T follicular helper cell (primary cell): Measurements from ENCODE around the gene DYRK2.
A peak's percentile ranks its signal among the peaks of the same experiment; 100 is the strongest.

Experiments used
- DNase-seq: peaks from one replicate; pipeline ENCODE4 v3.0.0-alpha.2; 2020; ENCODE audit warnings: low read depth

Gene DYRK2

DNA sequence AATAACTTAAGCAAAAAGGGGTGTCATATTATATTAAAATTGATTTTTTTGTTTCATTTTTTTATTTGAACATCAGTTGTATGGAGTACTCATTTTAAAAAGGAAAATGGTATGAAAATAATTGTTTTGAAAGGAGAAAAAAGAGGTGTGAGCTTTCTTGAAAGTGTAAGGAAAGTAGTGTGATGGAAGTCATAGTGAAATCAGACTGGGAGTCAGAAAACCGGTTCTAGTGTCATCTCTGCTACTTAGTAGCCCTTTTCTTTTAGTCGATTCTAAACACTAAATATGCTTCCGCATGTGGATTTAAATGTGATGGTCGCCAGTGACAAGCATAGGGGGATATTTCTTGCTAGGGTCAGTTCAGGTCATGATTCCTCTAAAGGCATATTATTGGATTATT lies 1.8 kb upstream of the DYRK2 start:
- no peak for DNase-seq

DNA sequence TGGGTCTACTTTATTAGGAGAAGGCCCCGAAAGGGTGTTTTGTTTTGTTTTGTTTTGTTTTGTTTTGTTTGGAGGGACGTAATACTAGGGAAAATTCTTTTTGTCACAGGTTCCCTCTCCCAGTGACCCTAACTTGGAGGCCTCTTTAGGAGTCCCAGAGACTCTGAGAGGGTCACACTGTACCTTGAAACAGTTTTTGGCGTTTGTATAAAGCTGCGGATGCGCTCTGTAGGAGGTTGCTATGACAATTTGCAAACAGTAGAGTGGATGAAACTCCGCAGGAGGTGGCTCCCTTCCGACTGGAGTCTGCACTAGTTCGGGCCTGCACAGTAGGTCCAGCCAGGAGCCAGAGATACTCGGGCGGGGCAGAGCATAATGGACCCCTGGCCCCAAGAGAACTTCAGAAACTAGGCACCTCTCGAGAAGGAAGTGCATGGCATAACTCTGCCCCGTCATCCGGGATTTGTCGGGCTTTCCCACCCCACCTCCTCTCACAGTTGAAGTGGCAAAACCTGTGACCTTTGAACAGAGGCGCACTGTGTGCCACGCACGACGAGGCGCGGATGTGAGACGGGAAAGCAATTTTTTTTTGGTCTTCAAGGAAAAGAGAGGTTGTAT lies 1.3 kb upstream of the DYRK2 start:
- no peak for DNase-seq

DNA sequence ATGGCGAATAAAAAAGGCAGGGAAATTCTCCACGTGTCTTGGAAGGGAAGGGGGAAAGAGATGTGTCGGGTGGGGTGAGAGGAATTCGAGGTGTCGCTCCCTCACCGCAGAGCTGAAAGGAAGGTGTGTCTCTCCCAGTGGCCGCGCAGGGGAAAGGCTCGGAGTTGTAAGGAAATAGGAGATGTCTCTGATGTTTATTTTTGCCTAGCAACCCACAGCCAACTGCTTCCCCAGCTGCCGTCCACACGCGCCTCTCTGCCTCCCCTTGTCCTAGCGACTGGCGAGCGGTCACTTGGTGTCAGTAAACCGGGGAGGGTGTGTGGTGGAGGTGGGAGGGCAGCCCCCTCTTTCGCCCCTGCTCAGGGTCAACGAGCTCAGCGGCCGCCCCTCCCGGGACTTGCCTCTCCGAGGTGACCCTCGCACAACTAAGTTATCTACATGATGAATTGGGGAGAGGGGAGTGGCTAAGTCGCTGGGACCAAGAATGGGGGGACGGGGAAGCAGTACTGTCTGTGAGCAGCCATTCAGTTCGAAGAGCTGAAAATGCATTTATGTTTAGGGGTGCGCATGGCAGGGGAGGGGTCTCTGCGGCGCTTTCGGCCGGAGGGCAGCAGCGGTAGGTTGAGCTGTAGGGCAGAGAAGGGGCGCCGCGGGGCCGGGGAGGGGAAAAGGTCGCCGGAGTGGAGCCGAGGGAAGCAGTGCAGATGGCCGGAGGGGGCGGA lies 585 bp upstream of the DYRK2 start:
- peak; percentile 39 for DNase-seq

DNA sequence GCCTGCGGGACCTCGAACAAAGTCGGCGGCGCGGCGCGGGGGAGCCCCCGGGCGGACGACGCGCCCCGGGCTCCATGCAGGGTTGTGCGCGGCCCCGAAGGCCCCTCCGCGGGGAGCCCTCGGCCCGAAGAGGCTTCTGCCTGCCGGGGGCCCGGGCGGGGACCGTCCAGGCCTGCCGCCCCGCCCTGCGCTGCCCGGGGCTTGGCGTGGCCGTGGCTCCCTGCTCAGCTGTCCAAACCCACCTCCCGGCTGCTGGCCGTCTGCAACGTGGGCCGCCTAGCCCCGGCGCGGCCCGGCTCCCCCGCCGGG lies 670 bp downstream of the DYRK2 start:
- DNase-seq: no peak

DNA sequence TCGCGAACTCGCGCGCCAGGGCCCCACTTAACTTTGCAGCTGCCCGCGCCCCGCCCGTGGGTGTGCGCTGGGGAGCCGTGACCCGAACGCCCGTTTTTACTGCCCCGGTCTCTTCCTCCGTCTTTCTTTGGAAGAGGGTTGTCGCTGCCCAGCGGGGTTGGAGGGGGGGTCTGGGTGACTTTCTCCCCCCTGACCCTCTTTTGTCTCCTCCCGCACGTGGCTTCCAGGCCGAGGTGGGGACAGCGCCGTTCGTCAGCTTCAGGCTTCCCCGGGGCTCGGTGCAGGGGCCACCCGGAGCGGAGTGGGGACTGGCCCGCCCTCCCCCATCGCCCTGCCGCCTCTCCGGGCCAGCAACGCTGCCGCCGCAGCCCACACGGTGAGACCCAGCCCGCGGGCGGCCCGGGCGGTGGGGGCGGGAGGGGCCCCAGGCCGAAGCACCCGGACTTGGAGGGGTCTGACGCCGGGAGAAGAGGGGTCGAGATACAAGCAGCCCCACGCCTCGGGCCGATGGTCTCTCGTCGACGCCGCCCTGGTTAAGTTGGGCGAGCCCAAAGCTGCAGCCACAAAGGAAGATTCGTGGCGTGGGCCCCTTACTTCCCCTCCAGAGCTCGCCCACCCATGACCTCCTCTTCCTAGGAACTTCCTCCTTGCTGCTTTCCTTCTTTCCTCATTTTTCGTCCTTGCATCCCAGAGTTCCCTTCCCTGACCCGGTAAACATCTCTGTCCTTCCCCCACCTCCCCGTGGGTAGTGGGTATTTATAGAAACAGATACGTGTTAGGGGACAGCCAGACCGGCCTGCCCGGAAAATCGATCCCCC lies 1.2 kb downstream of the DYRK2 start:
- no peak for DNase-seq

DNA sequence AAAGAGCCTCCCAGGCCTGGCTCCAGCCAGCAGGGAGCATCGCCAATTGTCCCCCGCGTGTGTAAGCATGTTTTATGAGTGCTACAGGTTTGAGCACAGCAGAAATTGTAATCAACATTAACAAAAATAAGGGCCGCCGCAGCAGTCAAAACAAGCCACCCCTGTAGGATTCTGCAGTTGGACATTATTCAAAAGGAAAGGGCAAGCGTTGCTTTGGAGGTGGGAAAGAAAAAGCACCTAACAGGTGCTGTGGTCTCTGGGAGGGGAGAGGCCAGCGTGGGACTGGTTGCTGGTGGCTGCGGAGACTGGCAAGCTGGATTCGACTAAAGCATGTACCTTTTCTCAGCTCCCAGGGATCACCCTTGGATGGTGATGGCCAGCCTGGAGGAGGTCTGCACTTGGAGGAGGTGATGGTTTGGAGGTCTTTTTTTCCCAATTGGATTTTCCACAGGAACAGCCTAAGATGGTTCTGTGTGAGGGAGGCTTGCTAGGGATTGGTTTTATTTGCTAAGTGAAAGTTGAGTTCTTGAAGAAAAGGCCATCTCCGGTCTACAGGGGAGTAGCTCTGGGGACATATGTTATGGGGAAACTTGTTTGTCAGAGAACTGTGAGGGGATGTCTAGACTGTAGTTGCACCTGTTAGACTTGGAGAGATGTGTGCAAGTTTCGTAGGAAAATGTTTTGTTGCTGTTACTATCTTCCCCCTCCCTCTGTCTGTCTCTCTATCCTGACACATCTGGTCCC lies 2.0 kb downstream of the DYRK2 start:
- DNase-seq: no peak

DNA sequence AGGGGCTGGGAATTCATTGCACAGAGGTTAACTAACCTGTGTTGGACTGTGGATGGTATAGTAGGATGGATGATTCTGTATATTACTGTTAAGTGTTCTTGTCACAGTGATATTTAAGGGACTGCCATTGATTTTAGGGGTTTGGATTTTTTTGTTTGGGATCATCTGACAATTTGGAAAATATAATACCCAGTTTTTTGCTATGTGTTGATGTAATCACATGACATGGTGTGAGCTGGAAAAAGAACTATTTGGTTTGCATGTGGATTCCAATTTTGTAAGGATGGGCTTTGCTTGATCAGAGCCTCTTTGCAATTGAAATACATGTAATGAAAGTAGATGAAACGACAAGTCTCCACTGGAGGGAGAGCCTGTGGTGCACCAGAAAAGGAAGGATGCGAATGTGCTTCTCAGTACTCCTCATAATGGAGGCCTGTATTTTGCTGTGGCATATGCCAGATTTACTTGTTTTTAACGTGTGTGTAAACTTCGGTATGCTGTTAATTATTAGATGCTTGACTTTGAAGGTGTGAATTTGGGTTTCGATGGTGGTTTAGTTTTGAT lies 2.7 kb downstream of the DYRK2 start:
- DNase-seq: no peak

DNA sequence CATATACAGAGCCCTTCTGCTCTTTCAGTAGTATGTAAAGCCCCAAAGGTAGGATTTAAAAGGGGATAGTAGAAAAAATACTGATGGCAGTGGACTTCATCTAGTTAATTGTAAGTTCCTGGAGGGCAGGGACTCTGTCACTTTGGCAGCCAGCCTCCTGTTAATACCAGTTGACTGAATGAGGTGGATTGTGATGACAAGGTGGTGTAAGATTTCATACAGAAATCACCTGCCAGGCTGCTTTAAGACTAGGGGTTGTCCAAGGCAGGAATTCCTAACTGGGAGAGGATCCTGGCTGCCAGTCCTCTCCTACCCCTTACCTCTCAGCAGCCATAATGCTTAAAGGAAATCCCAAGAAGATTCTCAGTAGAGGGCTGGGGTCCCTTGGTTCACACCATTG lies 7.3 kb downstream of the DYRK2 start:
- DNase-seq: no peak

DNA sequence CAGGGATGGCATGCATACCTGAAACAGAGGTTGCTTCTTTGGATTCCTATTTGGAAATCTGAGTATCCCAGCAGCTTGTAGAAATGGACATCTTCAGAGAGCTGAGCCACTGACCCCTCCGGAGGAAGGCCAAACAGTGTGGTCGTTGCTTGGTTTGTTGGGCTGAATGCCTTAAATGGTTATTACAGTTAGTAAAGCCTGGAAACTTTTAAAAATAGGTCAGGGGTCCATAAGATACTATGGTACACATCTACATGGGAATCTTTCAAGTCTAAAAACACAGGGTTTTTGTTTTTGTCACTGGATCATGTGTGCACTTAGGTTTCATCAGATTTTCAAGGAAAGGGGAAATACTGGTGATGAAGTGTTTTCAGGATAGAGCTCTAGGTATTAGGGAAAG lies 7.7 kb downstream of the DYRK2 start:
- no peak for DNase-seq

DNA sequence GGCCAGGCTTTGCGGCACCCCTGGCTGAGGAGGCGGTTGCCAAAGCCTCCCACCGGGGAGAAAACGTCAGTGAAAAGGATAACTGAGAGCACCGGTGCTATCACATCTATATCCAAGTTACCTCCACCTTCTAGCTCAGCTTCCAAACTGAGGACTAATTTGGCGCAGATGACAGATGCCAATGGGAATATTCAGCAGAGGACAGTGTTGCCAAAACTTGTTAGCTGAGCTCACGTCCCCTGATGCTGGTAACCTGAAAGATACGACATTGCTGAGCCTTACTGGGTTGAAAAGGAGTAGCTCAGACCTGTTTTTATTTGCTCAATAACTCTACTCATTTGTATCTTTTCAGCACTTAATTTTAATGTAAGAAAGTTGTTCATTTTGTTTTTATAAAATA lies 9.9 kb downstream of the DYRK2 start:
- DNase-seq: no peak

DNA sequence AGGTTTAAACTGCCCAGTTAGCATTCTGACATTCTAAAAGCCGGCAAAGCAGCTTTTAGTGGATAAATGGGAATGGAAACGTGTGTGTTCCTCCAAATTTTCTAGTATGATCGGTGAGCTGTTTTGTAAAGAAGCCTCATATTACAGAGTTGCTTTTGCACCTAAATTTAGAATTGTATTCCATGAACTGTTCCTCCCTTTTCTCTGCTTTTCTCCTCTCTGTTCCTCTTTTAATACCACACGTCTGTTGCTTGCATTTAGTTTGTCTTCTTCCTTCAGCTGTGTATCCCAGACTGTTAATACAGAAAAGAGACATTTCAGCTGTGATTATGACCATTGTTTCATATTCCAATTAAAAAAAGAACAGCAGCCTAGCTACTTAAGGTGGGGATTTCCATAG lies 10.7 kb downstream of the DYRK2 start:
- no peak for DNase-seq

DNA sequence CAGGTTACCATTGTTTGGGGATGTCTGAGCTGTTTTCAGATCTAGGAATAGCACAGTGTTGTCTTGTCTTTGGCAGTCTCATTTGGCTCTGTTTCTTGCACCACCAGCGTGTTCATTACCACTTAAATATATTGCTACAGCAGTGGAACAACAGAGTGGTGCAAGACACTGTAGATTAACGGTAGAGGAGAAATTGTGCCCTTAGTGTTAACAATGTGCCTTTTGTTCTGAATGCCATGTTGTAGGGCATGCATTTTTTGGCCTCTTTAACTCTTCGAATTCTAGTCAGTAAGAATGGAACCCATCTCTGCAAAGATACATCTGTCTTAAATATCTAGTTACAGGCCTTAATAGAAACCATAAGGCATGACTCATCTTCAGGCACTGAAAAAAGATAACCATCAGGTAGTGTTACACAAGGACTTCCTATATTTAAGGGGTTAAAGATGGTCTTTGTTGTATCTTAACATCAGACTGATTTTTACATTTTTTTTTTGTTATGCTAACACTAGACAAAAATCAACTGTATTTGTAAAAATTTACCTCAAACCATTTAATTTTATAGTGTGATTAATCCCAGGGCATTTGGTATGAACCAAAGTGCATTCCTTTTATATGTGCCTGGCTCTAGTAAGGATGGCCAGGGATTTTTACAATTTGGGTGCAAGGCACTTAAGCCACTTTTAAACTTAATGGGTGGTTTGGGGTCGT lies 12.9 kb downstream of the DYRK2 start:
- no peak for DNase-seq

DNA sequence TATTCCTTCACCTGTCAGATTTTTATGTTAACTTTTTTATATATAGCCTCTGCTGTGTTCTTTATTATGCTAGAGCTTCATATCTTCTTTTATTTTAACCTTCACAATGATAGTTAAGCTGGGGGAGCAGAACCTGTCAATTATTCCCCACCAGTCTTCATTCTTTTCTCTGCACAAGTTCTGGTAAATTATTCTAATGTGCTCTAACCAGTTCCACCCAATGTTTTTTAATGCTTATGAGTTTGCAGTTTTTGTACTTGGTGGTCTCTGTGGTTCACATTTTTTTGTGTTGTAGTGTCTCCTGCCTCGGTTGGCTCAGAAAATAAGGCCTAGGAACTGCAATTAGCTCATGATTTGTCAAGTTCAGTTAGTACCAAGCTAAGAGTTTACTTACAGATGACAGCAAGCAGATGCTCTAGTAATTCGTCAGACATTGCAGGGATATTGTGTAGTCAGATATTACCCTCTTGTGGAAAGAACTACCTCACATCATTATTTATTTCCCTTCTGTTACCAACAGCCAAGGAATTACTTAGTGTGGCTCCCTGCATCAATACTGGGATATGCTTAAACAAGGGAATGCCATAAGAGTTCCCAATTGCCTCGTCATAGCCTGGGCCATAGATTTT lies 14.5 kb downstream of the DYRK2 start:
- DNase-seq: no peak

DNA sequence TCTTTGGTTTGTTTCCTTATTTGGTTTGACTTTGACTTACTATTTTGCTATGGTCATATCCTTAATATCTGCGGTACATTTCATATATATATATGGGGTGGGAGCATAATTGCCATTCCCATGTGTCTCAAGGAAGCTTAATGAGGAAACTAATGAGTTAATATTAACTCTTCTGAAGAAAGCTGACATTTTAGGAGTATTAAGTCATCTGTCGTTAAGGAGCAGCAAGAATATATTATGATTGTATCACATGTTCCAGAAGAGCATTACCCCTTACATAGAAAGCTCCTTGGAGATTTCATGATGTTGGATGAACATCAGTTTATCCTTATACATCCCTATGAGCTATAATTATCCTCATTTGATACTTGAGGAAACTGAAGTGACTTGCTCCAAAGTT lies 15.6 kb downstream of the DYRK2 start:
- DNase-seq: no peak

DNA sequence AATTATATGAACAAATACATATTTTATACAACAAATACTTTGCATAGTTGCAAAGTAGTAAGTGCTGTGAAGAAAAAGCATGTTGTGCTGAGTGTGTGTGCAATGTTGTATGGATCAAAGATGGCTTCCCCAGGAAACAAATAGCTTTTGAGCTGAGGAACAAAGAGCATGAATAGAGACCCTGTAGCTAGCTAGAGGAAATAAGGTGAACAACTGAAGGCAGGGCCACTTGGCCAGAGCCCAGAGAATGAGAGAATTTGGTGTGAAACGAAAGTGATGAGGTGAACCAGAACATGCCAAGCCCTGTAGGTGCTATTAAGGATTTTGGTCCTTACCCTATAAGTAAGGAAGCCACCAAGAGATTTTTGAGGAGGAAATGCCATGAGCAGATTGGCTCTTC lies 17.1 kb downstream of the DYRK2 start:
- no peak for DNase-seq

DNA sequence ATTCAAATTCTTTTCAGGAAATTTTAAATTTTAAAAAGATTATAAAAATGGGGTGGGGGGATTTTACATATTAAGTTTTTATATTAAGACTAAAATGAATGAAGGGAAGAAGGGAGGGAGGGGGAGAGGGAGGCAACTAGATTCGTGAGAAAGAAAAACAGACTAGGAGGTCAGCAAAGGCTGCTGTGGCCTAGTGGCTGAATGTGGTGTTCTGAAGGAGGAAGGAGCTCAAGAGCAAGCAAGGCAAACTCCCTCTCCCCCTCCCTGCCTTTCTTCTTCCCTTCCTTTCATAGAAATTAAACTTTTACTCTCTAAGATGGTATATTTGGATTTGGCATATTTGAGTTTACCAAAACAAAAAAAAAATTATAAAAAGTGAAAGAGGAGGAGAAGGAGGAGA lies 18.1 kb downstream of the DYRK2 start:
- no peak for DNase-seq

DNA sequence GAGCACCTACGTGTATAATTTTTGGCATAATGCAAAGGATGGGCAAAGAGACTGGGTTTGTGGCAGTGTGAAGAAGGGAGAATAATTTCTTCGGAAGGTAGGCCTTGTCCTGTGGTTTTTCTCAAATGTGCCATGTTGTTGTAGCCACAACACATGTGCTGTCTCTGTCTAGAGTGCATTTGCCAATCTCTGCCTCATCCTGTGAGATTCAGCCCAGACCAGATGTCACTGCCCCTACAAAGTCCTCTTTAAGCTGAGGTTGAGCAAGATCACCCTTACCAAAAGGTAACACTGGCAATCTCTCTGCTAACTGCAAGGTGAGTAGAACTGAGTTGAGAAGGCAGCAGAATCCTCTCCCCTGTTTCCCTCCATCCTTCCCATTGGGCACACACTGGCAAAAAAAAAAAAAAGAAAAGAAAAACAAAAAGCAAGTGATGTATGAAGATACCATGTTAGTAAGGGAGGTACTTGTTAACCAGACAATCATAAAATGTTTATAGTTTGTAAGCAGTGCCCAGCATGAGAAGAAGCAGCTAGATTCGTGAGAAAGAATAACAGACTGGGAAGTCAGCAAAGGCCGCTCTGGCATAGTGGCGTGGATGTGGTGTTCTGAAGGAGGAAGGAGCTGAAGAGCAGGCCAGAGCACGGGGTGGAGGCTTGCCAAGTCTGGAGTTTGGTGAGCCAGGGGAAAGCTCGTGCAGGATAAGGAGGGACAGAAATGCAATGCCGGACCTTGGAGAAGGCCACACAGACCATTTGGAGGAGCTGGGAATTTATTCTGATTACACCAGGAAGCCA lies 18.9 kb downstream of the DYRK2 start:
- DNase-seq: no peak

DNA sequence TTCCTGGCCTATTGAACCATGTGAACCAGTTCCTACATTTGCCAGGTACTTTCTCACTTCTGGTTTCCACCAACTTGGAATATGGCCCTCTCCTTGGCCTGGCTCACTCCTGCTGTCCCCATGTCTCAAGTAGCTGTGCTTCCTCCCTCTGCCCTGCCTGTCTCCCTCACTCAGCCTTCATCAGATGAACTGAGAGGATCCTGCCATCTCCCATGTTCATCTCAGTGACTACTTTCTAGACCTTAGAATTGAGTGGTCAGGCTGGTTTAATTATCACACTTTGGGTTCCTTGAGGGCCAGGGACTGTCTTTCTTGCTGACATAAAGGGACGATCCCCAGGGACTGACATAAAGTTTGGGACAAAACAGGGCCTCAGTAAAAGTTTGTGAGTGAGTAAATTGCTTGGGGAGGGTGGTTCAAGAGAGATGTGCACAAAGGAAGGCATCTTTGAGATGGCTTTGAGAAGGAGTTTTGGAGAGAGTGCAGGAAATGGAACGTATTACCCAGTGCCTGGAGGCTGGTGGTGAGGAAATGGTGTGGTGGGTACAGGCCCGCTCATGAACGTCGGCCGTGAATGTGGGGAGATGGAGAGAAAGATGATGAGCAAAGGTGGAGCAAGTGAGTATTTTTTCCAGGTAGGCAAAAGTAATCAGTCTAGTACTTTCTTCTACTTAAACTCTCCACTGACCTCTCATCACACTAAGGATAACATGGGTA lies 20.8 kb downstream of the DYRK2 start:
- no peak for DNase-seq

DNA sequence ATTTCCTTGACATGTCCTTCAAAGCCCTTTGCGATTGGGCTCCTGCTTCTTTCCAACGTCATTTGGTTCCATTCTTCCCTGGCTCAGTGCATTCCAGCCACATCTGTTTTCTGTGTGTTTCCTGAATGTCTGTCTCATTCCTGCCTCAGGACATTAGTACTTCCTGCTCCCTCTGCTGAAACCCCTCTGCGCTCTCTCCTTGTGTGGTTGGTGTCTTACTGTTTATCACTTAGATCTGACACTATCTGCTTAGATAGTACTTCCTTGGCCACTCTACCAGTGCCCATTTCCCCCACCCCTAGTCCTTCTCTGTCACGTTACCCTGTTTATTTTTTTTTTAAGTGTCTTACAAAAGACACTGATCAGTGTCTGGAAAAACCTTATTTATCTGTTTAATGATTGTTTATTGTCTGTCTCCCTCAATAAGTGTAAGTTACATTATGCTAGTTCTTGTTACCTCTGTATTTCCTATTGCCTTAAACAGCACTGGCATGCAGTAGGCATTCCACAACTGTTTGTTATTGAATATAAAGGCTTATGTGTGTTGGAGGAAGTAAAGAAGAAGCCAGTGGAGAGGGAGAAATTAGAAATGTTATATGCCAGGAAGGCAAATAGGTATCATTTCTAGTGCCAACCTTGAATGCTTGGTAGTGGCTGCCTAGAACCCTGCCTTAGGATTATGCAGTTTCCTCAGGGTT lies 21.5 kb downstream of the DYRK2 start:
- DNase-seq: no peak
